Activated gamma-delta T cell (primary cell): ENCODE measurements around the gene UBE2S.
"Not testable (repeated sequence)": the region's sequence is repeated elsewhere in the genome, so short reads cannot be mapped to it uniquely, and the experiment has no call there.

Experiments used
- DNase-seq: peaks from one replicate; lab custom pipeline; 2025; lab: John Stamatoyannopoulos, UW

Gene UBE2S

DNA sequence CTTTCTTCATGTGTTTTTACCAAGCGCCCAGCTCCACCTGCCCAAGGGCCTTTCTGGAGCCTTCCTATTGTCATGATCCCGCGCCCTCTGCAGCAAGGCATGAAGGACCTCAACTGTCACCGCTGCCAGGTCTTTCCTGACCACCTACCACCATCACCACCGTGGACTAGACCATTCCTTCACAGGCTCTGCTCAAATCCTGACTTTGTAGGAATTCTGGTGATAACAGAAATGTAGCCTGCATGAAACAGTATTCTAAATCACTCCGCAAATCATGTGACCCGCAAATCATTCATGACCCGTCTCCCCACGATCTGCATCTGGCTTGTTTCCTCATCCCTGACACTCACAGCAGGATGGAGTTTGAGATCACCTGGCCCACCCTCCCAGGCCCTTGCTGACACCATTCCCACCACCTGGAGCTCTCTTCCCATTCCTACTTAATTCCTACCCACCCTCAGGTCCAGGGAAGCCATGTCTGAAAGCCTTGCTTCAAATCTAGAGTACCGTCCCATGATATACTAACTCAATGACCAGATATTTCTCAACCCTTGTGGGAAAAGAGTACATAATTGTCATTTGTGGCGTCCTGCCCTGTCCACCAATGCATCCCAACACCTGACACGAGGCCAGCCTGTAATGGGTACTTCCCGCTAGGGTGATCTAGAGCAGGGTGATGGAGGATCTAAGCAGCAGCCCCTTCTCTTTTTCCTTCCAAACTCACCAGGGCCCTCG, 1.3 kb downstream of the UBE2S start:
- no peak for DNase-seq

- no peak for DNase-seq
These were observed 1.9 kb downstream of the UBE2S start for GRCh38 chr19:55405638-55406037.

DNA sequence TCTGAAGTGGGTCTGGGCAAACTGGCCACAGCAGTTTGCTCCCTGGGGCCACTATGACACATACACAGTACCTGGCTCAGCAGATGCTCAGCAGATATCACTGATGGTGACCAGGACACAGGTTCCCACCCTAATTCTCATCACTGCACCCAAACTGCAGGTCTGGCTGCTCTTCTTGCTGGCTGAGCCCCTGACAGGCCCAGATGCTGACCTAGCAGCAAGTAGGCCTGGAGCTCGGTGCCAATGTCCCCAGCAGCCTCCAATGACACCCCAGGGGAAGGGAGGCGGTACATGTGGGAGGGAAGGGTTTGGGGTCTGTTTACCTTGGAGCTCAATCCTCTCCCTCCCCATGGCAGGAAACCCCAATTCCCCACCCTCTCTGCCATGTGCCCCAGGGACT, 5.1 kb downstream of the UBE2S start:
- DNase-seq, result no peak

DNA sequence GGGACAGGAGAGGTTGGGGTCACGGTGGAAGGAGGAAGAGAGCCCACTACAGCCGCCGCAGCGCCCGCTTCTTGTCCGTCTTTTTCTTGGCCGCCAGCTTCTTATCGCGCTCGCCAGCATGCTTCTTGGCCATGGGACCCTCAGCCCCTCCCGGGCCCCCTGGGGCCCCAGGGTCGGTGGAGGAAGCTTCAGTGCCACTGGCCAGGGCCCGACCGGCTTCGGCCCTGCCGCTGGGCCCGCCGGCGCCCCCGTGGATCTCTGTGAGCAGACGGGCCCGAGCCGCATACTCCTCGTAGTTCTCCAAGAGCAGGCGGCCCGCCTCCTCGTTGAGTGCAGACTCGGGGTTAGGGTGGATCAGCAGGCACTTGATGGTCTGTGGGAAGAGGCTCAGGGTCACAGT, 6.2 kb downstream of the UBE2S start:
- DNase-seq, result not testable (repeated sequence)

DNA sequence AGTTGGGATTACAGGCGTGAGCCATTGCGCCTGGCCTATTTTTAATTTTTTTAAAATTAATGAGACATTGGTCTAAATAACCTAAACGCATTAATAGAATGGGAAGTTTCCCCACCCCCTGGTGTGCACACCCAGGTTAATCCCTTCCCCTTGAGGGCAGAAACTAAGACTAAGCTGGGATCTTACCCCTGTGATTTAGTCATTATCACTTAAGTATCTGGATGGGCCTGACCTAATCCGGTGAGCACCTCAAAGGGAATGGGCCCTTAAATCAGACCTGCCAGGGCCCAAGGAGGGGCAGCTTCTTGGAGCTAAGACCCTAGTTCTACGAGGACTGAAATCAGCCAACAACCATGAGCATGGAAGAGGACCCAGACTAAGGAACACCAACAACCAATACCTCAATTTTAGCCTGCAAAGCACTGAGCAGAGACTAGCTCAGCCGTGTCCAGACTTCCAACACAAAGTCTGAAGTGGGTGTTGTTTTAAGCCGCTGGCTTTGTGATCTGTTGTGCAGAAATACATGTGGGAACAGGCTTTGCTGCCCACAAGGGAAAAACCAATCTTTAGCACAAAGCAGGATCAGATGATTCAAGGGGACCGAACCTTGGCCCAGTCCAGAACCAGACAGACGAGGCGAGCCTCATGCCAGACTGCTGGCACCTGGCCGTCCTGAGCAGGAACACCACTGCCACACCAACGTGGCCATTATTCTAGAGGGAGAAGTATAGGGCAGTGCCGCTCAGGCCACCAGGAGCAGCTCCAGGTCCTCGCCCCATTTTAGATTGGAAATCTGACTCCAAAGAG, 7.1 kb downstream of the UBE2S start:
- DNase-seq, result no peak

- no peak for DNase-seq
These were observed 9.2 kb downstream of the UBE2S start for GRCh38 chr19:55398200-55398925.

- no peak for DNase-seq
These were observed 14.5 kb downstream of the UBE2S start for GRCh38 chr19:55392820-55393761.

DNA sequence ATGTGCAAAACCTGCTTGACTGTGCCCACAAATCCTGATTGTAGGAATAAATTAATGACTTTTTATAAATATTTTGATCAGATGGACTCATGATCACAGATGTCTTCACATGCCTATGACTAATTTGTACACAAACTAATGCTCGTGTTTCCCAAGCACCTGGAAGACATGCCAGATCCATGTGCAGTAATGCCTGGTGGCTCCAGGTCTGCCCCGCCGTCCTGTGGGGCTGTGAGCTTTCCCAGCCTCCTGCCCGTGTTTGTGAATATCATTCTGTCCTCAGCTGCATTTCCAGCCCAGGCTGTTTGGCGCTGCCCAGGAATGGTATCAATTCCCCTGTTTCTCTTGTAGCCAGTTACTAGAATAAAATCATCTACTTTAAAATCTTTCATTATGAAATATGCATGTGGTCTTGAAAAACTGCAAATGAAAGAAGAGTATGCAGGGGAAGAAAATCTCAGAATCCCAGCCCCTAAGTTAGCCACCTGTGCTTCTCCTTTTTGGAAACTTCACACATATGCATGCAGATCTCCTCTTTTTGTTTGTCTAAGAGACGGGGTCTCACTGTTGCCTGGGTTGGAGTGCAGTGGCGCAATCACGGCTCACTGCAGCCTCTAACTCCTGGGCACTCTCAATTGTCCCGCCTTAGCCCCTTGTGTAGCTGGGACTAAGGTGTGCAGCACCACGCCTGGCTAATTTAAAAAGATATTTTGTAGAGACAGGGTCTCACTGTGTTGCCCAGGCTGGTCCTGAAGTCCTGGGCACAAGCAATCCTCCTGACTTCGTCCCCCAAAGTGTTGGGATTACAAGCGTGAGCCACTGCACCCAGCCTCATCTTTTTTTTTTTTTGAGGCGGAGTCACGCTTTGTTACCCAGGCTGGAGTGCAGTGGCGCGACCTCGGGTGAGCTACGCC, 15.6 kb downstream of the UBE2S start:
- no peak for DNase-seq

DNA sequence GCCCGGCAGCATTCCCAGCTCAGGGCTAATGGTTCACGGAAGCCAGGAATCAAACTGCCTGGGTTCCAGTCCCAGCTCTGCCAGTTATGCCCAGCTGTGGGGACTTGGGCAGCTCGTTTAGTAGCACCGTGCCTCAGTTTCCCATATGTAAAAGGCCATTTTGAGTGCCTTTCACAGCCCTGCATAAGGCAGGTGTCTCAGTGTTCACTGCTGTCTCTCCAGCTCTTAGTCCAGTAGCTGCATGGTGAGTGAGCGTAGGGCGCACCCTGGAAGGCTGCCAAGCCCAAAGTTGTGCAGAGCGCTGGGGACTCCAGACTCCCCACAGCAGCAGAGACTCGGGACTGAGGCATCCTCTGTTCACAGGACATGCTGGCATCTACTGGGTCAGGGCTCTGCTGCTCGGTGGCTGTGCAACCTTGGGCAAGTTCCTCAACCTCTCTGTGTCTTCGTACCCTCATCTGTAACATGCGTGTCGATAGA, 16.4 kb downstream of the UBE2S start:
- no peak for DNase-seq

DNA sequence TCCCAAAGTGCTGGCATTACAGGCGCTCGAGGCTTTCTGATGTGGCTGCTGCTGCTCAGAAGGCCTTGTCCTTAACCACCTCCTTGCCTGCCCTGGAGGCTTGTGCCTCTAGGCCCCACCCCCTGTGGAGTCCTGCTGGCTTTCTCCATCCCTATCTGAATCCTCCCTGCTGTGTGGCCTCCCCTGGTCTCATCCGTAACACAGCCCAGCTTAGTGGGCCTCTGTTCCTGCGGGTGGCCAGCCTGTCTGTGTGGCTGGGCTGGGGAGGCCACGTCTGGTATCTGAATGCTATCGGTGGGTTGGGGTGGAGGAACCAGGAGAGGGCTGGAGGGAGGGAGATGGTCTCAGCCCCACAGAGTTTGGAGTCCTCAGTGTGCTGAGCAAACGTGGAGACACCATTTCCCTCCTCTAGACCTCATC, 17.1 kb downstream of the UBE2S start:
- no peak for DNase-seq

DNA sequence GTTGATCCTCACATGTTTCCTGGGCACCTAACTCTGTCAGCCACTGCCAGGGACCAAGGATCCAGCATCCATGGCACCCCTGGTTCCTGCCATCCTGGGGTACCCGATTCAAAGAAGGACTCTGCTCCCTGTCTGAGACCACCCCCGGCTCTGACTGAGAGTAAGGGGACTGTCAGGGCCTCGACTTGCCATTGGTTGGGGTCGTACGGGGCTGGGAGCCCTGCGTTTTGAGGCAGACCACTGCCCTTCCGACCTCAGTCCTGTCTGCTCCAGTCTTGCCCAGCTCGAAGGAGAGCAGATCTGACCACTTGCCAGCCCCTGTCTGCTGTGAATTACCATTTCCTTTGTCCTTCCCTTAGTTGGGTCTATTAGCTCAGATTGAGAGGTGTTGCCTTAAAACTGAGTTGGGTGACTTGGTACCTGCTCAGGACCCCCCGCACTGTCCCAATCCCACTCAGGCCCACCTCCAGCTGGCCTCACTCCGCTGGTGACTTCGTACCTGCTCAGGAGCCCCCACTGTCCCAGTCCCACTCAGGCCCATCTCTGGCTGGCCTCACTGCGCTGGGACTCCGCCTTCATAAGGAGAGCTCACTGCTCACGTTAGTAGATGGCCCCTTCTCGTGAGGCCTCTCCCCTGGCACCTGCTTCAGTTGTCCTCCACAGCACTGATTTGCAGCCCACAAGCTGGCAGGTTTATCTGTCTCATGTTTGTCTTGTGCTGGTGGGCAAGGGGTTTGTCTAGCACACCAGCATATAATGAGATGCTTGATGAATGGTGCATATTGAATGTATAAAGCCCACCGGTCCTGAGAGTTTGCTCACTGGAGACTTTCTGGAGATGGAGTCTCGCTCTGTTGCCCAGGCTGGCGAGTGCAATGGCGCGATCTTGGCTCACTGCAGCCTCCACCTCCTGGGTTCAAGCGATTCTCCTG, 17.9 kb downstream of the UBE2S start:
- DNase-seq, result no peak

- no peak for DNase-seq
These were observed 19.7 kb downstream of the UBE2S start for GRCh38 chr19:55387736-55388497.

GRCh38 chr19:55386493-55386971, 21.1 kb downstream of the UBE2S start:
- no peak for DNase-seq

DNA sequence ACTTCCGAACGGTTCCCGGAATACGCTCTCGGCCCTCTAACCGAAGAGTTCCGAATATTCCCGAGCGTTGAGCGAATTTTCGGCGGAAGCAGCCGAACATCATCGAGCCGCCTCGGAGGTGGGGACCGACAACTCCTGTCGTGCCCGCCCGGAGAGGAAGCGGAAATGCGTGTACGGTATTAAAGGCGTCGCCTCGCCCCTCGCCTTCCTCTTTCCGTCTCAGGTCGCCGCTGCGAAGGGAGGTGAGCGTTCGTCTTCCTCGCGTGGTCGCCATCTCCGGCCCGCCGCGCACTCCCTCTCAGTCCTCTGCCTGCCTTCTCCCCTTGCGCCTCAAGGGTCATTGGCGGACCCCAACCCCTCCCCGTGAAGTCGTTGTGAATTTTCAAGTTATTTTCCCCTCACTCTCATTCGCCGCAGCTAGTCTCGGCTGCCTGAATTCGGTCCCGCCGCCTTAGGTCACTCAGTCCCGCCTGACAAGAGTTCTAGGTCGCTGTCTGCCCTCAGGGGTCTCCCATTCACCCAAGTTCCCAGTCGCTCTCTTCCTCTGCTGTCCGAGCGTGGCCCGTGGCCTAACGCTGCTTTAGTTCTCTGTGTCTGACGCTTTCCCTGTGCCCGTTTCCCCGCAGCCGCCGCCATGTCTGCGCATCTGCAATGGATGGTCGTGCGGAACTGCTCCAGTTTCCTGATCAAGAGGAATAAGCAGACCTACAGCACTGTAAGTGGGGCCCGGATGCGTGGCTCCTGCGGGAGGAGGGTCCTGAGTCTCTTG, 21.7 kb downstream of the UBE2S start, which contains the start of gene RPL28:
TSS of gene RPL28 (plus strand) at position 209 of the 769 bp plus-strand sequence. CDS start at position 635, 426 bp downstream.
- peak; percentile 81 for DNase-seq

DNA sequence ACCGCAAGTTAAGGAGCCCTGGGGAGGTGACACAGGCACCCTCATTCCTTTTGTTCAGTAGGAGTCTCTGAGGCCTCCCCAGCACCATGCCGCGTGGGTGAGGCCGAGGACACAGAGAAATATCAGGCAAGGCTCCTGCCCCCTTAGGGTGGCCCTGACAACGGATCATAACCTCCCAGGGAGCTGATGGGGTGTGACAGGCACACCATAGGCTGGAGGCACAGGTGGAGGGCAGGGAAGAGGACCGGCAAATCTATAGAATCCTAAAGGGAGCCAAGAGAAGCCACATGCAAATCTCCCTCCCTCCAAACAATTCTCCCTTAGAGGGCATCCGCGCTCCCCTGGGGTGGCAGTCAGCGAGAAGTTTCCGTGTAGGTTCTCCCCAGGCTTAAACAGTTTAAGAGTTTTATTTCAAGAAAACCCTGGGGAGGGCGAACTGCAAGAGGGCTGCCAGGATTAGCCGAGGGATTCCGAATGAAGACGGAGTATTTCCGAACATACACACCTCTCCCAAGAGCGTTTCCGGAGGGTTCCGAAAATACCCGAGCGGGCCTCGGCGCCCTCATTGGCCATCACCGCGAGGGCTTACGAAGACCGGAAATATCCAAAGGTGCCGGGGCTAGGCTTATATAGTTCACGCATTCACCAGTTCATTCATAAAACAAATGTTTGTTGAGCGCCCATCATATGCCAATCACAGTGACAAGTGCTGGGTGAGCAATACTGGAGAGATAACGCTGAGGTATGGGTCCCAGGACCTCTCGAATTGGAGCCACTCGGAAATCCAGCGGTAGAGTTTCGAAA, 22.5 kb downstream of the UBE2S start:
- peak; percentile 85 for DNase-seq

DNA sequence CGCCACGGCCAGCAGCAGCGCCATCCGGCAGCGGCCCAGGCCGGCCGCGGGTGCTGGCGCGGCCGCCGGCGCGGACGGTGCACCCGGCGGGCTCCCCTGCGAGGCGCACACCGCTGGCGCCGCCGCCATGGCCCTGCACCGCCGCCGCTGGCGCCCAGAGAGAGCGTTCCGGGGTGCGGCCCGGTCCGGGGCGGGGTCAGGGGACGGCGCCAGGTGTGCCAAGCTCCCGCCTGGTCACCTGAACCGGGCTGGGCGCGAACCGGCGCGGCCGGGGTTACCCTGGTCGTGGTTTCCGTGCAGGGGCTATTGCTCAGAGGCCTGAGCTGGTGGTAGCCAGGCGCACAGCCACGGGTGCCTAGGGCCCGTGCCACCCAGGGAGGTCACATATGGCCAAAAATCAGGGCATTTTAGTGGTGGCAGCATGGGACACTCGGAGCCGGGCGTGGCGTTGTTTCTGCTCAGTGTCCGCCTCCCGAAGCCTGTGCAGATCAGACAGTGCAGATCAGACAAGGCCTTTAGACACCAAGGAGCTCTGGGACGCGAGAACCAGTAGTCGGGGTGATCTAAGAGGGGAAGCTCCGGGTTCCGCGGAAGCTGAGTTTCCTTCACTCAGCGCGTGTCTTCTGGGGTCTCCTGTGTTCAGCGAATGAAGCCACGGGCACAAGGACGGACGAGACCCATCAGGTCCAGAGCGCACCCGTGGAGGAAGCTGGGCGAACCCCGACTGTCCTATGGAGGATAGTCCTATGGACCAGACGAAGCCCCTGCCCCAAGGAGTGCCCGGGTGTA, 23.3 kb downstream of the UBE2S start, which contains the start of gene TMEM238:
TSS of gene TMEM238 (minus strand) at position 162 of the 789 bp plus-strand sequence. CDS start at position 129, 33 bp downstream.
- peak; percentile 34 for DNase-seq
